ENCODE data around the gene VPS33B. TPM values are rescaled to one million over a fixed set of nuclear protein-coding genes. Genes with fewer than 3 reads are reported as not detected.

Gene VPS33B
- total and polyA plus RNA-seq, 2 of the 8 experiments (the other 6 are each of a cell fraction or from before 2014, with no cell fraction given) = 11.8 to 17.3 TPM

DNA sequence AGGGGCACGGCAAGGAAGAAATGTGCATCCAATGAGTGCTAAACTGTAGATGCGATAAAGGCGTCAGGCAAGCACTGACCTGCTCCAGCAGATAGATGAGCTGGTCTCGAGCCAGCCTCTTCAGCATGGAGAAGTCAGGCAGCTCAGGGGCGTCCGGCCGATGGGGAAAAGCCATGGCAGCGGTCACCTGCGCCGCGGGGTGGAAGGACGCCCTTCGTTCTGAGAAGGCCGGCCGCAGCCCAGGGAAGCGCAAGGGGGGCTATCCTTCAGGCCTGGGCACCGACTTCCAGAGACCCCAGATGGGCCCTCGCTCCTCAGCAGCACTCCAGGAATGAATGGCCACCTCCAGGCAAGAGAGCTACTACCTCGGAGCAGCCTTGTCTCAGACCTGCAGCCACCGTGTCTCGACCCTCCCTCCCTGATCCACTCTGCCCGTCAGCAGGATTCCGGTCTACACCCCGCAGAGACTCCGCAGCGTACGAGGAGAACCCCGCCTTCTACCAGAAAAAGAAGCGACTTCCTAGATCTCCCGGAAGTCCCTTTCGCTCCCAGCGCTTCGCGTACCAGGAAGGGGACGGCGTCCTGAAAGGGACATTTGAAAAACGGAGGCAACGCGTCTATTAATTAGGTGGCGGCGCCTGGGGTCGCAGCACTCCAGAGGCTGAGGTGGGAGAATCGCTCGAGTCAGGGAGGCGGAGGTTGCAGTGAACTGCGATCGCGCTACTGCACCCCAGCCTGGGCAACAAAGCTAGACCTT is at the start of gene VPS33B (continued):
- TF ChIP-seq, protein P1, sequence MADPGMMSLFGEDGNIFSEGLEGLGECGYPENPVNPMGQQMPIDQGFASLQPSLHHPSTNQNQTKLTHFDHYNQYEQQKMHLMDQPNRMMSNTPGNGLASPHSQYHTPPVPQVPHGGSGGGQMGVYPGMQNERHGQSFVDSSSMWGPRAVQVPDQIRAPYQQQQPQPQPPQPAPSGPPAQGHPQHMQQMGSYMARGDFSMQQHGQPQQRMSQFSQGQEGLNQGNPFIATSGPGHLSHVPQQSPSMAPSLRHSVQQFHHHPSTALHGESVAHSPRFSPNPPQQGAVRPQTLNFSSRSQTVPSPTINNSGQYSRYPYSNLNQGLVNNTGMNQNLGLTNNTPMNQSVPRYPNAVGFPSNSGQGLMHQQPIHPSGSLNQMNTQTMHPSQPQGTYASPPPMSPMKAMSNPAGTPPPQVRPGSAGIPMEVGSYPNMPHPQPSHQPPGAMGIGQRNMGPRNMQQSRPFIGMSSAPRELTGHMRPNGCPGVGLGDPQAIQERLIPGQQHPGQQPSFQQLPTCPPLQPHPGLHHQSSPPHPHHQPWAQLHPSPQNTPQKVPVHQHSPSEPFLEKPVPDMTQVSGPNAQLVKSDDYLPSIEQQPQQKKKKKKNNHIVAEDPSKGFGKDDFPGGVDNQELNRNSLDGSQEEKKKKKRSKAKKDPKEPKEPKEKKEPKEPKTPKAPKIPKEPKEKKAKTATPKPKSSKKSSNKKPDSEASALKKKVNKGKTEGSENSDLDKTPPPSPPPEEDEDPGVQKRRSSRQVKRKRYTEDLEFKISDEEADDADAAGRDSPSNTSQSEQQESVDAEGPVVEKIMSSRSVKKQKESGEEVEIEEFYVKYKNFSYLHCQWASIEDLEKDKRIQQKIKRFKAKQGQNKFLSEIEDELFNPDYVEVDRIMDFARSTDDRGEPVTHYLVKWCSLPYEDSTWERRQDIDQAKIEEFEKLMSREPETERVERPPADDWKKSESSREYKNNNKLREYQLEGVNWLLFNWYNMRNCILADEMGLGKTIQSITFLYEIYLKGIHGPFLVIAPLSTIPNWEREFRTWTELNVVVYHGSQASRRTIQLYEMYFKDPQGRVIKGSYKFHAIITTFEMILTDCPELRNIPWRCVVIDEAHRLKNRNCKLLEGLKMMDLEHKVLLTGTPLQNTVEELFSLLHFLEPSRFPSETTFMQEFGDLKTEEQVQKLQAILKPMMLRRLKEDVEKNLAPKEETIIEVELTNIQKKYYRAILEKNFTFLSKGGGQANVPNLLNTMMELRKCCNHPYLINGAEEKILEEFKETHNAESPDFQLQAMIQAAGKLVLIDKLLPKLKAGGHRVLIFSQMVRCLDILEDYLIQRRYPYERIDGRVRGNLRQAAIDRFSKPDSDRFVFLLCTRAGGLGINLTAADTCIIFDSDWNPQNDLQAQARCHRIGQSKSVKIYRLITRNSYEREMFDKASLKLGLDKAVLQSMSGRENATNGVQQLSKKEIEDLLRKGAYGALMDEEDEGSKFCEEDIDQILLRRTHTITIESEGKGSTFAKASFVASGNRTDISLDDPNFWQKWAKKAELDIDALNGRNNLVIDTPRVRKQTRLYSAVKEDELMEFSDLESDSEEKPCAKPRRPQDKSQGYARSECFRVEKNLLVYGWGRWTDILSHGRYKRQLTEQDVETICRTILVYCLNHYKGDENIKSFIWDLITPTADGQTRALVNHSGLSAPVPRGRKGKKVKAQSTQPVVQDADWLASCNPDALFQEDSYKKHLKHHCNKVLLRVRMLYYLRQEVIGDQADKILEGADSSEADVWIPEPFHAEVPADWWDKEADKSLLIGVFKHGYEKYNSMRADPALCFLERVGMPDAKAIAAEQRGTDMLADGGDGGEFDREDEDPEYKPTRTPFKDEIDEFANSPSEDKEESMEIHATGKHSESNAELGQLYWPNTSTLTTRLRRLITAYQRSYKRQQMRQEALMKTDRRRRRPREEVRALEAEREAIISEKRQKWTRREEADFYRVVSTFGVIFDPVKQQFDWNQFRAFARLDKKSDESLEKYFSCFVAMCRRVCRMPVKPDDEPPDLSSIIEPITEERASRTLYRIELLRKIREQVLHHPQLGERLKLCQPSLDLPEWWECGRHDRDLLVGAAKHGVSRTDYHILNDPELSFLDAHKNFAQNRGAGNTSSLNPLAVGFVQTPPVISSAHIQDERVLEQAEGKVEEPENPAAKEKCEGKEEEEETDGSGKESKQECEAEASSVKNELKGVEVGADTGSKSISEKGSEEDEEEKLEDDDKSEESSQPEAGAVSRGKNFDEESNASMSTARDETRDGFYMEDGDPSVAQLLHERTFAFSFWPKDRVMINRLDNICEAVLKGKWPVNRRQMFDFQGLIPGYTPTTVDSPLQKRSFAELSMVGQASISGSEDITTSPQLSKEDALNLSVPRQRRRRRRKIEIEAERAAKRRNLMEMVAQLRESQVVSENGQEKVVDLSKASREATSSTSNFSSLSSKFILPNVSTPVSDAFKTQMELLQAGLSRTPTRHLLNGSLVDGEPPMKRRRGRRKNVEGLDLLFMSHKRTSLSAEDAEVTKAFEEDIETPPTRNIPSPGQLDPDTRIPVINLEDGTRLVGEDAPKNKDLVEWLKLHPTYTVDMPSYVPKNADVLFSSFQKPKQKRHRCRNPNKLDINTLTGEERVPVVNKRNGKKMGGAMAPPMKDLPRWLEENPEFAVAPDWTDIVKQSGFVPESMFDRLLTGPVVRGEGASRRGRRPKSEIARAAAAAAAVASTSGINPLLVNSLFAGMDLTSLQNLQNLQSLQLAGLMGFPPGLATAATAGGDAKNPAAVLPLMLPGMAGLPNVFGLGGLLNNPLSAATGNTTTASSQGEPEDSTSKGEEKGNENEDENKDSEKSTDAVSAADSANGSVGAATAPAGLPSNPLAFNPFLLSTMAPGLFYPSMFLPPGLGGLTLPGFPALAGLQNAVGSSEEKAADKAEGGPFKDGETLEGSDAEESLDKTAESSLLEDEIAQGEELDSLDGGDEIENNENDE (IDR thresholded peaks at IDR 0.05; ENCODE audit: insufficient replicate concordance, low read length) = no peak
- no peak for TF ChIP-seq JUND (IDR thresholded peaks at IDR 0.05; ENCODE audit: low read length)
- TF ChIP-seq SP2 (IDR thresholded peaks at IDR 0.05; ENCODE audit: low read length) = no peak
- no peak for TF ChIP-seq SP4 (IDR thresholded peaks at IDR 0.05; ENCODE audit: low read length)
- no peak for TF ChIP-seq CBX5 (IDR thresholded peaks at IDR 0.05; ENCODE audit: low read depth, low read length)
- TF ChIP-seq, protein P2, sequence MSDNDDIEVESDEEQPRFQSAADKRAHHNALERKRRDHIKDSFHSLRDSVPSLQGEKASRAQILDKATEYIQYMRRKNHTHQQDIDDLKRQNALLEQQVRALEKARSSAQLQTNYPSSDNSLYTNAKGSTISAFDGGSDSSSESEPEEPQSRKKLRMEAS (IDR thresholded peaks at IDR 0.05) = 0 out of 2 replicates have a peak, but pooled peaks have one; percentile 20
- TF ChIP-seq NRF1 (IDR thresholded peaks at IDR 0.05; ENCODE audit: low read depth, low read length) = no peak
- TF ChIP-seq RNF2 (IDR thresholded peaks at IDR 0.05; ENCODE audit: borderline replicate concordance, low read depth, low read length, missing control alignments, poor library complexity, severe bottlenecking) = no peak
- TF ChIP-seq ZNF274 (IDR thresholded peaks at IDR 0.05; ENCODE audit: borderline replicate concordance, extremely low read depth, low read length) = no peak
- TF ChIP-seq SRF (IDR thresholded peaks at IDR 0.05; ENCODE audit: low read depth, low read length) = no peak

All from H1 (cell line).